Liver (tissue), 9 donors: Measurements from ENCODE around the gene VPS39. TPM values are rescaled to one million over a fixed set of nuclear protein-coding genes. Genes with fewer than 3 reads are reported as not detected.

Experiments used
- DNase-seq: peaks from one replicate; pipeline ENCODE4 v3.0.0-alpha.2; 2017; ENCODE audit warnings: low spot score
- H3K27ac ChIP-seq, 2 donors: one replicate each; pipeline ENCODE4 v1.7.0; 2013; ENCODE audit warnings: inconsistent platforms in 2 of 2, low read length in 2 of 2, control low read depth in 1 of 2, low read depth in 1 of 2, mild to moderate bottlenecking in 1 of 2
- H3K27me3 ChIP-seq, 4 donors: one replicate each; pipeline versions ENCODE4 v1.6.1 to v1.7.0; 2013; ENCODE audit warnings: low read length in 3 of 4, inconsistent platforms in 1 of 4, mild to moderate bottlenecking in 1 of 4, moderate library complexity in 1 of 4; ENCODE audit not compliant: control insufficient read depth in 4 of 4, insufficient read depth in 4 of 4
- H3K36me3 ChIP-seq, 4 donors: one replicate each; pipeline versions ENCODE4 v1.6.1 to v1.7.0; 2013; ENCODE audit warnings: low read length in 3 of 4, mild to moderate bottlenecking in 3 of 4, low read depth in 1 of 4, moderate library complexity in 1 of 4; ENCODE audit not compliant: control insufficient read depth in 4 of 4, insufficient read depth in 3 of 4
- H3K4me1 ChIP-seq, 4 donors: one replicate each; pipeline versions ENCODE4 v1.6.1 to v1.7.0; 2013; ENCODE audit warnings: low read length in 3 of 4, mild to moderate bottlenecking in 3 of 4, moderate library complexity in 1 of 4; ENCODE audit not compliant: control insufficient read depth in 4 of 4, insufficient read depth in 4 of 4
- H3K4me3 ChIP-seq, 3 donors: one replicate each; pipeline versions ENCODE4 v1.6.1 to v1.7.0; 2013; ENCODE audit warnings: low read length in 3 of 3, control low read depth in 1 of 3, low read depth in 1 of 3, mild to moderate bottlenecking in 1 of 3
- H3K9ac ChIP-seq, 2 donors: one replicate each; pipeline ENCODE4 v1.7.0; 2013; ENCODE audit warnings: low read length in 2 of 2, mild to moderate bottlenecking in 2 of 2, moderate library complexity in 2 of 2, control low read depth in 1 of 2, low read depth in 1 of 2
- H3K9me3 ChIP-seq, 4 donors: one replicate each; pipeline versions ENCODE4 v1.6.1 to v1.7.0; 2013; ENCODE audit warnings: low read length in 3 of 4; ENCODE audit not compliant: control insufficient read depth in 4 of 4
- CTCF ChIP-seq: fragments of 150-350 bp; IDR thresholded peaks from 2 replicates; pipeline ENCODE4 v1.5.1; 2017; ENCODE audit warnings: improper control_type of control experiment, low read depth, low read length; ENCODE audit not compliant: missing input control
- FOXA2 ChIP-seq: IDR thresholded peaks from 2 replicates; pipeline ENCODE4 v1.6.1; 2016; ENCODE audit warnings: antibody characterized with exemption
- GABPA ChIP-seq, 2 donors: IDR thresholded peaks in 1 of 2; conservative IDR thresholded peaks in 1 of 2; 2 replicates each; pipeline ENCODE4 v1.6.1; 2016; ENCODE audit warnings: antibody characterized with exemption in 2 of 2, mild to moderate bottlenecking in 1 of 2, moderate library complexity in 1 of 2
- HNF4A ChIP-seq, 2 donors: conservative IDR thresholded peaks; 2 replicates each; pipeline ENCODE4 v1.6.1; 2016; ENCODE audit warnings: antibody characterized with exemption in 2 of 2, mild to moderate bottlenecking in 2 of 2
- JUND ChIP-seq, 2 donors: IDR thresholded peaks; 2 replicates each; pipeline ENCODE4 v1.6.1; 2016; ENCODE audit warnings: antibody characterized with exemption in 2 of 2
- NR2F2 ChIP-seq: IDR thresholded peaks from 2 replicates; pipeline ENCODE4 v1.6.1; 2016; ENCODE audit warnings: antibody characterized with exemption
- RAD21 ChIP-seq, 2 donors: IDR thresholded peaks; 2 replicates each; pipeline ENCODE4 v1.6.1; 2016; ENCODE audit warnings: antibody characterized with exemption in 2 of 2, mild to moderate bottlenecking in 2 of 2
- SP1 ChIP-seq: IDR thresholded peaks from 2 replicates; pipeline ENCODE4 v1.6.1; 2018; ENCODE audit warnings: antibody characterized with exemption, mild to moderate bottlenecking
- YY1 ChIP-seq: IDR thresholded peaks from 2 replicates; pipeline ENCODE4 v1.6.1; 2016; ENCODE audit warnings: antibody characterized with exemption, mild to moderate bottlenecking
- ZBTB33 ChIP-seq: IDR thresholded peaks from 2 replicates; pipeline ENCODE4 v1.6.1; 2016; ENCODE audit warnings: antibody characterized with exemption
- WGBS: extraction: QIAGEN DNeasy Blood & Tissue Kit; methylation state at CpG from one replicate; pipeline ENCODE4 v1.1.7; 2013; 5-methylcytosine and 5-hydroxymethylcytosine counted together
- polyA plus RNA-seq, 2 donors: library from polyadenylated mRNA; stranded (reverse) in 1 of 2; unstranded in 1 of 2; fragments of 200-250 nt in 1 of 2; fragments of >200 nt in 1 of 2; fragmentation: Nextera tagmentation in 1 of 2; extraction: Ambion mirVana in 1 of 2; gene quantifications; one replicate each; pipeline versions ENCODE4 v1.2.1 to v1.2.3, GENCODE V29; 2013 to 2015
- total RNA-seq, 2 donors: library from RNA; depleted of rRNA; stranded (reverse); fragments of >200 nt; gene quantifications; one replicate each; pipeline ENCODE4 v1.2.3, GENCODE V29; 2014
- TF ChIP-seq, protein P1 (sequence below): IDR thresholded peaks from 2 replicates; pipeline ENCODE4 v1.6.1; 2016; ENCODE audit warnings: antibody characterized with exemption
- TF ChIP-seq, protein P2 (sequence below): IDR thresholded peaks from 2 replicates; pipeline ENCODE4 v1.6.1; 2016; ENCODE audit warnings: antibody characterized with exemption
- donor health status: healthy.
- donor health status: healthy.
- donor health status: healthy.
- donor health status: healthy.
- donor health status: healthy.

Gene VPS39
- total and polyA plus RNA-seq, 4 donors: 11.1 to 41.2 (median 16.8) TPM

GRCh38 chr15:42144841-42145375 lies 63.2 kb downstream of the VPS39 start:
- Histone ChIP-seq H3K4me1 (no peaks in the 10 kb centered on the region), H3K9me3 (peaks cover 0 to 4% (median 0%) of the 10 kb centered on the region in 4 donors), H3K9ac (no peak overlapping the region), H3K4me3 (no peak overlapping the region), H3K36me3 (no peaks in the 10 kb centered on the region), H3K27me3 (no peaks in the 10 kb centered on the region), H3K27ac (no peak overlapping the region)
- no peak for TF ChIP-seq JUND (IDR thresholded peaks at IDR 0.05)
- no peak for TF ChIP-seq SP1
- TF ChIP-seq HNF4A (conservative IDR thresholded peaks at IDR 0.05): no peak
- no peak for TF ChIP-seq FOXA2
- TF ChIP-seq NR2F2: no peak
- TF ChIP-seq ZBTB33: no peak
- TF ChIP-seq, protein P1, sequence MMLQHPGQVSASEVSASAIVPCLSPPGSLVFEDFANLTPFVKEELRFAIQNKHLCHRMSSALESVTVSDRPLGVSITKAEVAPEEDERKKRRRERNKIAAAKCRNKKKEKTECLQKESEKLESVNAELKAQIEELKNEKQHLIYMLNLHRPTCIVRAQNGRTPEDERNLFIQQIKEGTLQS: no peak
- TF ChIP-seq RAD21 (IDR thresholded peaks at IDR 0.05): no peak
- 82% methylated on average over 9 of the region's 9 CpGs for WGBS
- no peak for DNase-seq

DNA sequence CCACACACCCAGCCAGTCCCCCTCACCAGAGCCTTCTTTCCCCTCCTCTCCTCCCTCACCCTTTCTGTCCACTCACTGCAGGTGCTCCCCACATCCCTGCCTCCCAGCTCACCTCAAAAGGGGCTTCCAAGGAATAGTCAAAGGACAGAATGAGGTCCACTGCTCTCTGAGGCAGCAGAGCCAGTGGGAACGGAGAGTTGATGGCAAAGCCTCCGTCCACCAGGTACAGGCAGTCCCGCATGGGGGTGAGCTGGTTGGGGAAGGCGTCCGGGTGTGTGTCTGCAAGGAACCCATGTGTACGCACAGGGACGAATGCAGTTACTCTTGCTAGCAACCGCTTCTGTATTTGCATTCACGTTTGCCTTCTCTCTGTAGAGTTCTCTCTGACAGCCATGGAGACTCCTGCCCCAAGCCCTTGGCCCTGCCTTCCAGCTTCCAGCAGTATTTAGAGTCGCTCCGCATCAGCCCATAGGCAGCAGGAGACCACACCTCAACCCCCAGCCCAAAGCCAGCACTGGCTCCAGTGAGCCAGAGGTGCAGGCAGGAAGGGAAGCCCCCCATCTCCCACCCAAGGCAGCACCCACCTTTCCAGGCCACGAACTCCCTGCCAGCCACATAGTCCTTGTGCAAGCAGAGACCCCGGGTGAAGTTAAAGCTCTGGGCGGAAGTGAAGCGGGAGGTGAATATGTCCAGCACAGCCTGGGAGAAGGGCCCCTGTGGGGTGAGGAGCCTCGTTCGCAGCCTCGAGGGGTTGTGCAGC lies 64.1 kb downstream of the VPS39 start:
- no peaks in the 10 kb centered on the region for H3K27me3 ChIP-seq
- TF ChIP-seq FOXA2 (no peak), ZBTB33 (no peak), GABPA (IDR thresholded peaks at IDR 0.05 in 1 of 2, conservative IDR thresholded peaks at IDR 0.05 in 1 of 2) (no peak)
- TF ChIP-seq, protein P1: no peak
- peaks cover 0 to 6% (median 4%) of the 10 kb centered on the region in 4 donors for H3K9me3 ChIP-seq
- 87% methylated on average over 18 of the region's 18 CpGs for WGBS
- H3K9ac ChIP-seq: no peak overlapping the region
- no peak overlapping the region for H3K27ac ChIP-seq
- no peak overlapping the region for H3K4me3 ChIP-seq
- H3K36me3 ChIP-seq: no peaks in the 10 kb centered on the region
- H3K4me1 ChIP-seq: no peaks in the 10 kb centered on the region
- DNase-seq: no peak

DNA sequence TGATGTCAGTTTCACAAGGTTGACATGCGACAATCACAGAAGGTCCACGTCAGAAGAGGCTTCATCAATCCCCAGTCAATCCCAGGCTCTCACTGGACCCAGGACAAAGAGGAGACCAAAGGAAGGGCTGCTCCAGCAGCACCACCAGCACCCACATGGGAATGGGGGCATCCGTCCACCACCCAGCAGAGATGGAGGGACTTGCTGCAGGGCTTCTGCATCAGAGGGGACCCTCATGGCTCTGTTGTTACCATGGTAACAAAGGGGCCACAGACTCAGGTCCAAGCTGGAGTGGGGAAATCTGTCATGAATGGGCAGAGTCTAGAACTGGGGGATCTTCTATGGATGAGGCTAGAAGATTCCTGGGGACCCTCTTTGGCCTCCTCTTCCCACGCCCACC lies 64.7 kb downstream of the VPS39 start:
- no peak for DNase-seq
- no peak overlapping the region for H3K4me3 ChIP-seq
- H3K9ac ChIP-seq: no peak overlapping the region
- H3K4me1 ChIP-seq: peaks cover 0 to 1% (median 0%) of the 10 kb centered on the region in 4 donors
- 88% methylated on average over 4 of the region's 4 CpGs for WGBS
- no peaks in the 10 kb centered on the region for H3K36me3 ChIP-seq
- no peak overlapping the region for H3K27ac ChIP-seq
- peaks cover 0 to 7% (median 4%) of the 10 kb centered on the region in 4 donors for H3K9me3 ChIP-seq
- no peaks in the 10 kb centered on the region for H3K27me3 ChIP-seq
- TF ChIP-seq ZBTB33 (no peak), SP1 (no peak), CTCF (no peak), YY1 (no peak)
- TF ChIP-seq, protein P2, sequence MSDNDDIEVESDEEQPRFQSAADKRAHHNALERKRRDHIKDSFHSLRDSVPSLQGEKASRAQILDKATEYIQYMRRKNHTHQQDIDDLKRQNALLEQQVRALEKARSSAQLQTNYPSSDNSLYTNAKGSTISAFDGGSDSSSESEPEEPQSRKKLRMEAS: no peak
